Amniotic stem cell (primary cell): Measurements from ENCODE around the gene KCNQ2.

ENCODE experiments used
- DNase-seq: peaks from one replicate; lab custom pipeline; 2025; lab: John Stamatoyannopoulos, UW

The KCNQ2 gene

DNA sequence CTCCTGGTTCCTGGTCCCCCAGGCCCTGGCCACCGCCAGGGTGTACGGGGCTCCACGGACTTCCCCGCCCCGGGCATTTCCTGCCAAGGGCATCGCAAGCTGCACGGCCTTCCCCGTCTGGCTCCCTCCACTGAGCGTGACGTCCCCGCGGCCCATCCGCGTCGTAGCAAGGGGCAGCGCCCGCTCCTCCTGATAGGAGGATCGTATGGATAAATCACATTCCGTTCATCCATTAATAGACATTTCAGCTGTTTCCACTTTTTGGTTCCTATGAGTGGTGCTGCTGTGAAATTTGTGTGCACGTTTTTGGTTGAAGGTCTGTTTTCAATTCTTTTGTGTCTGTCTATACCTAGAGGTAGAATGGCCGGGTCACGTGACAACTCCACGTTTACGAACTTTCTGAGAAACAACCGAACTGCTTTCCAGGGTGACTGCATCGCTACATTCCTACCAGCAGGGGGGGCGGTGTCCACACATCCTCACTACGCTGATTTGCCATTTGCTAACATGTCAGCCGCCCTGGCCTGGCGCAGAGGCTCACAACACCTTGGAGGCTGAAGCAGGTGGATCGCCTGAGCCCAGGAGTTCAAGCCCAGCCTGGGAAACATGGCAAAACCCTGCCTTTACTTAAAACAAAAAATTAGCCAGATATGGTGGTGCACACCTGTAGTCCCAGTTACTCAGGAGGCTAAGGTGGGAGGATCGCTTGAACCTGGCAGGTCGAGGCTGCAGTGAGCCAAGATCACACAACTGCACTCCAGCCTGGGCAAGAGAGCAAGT, 37.7 kb downstream of the KCNQ2 start:
- DNase-seq: no peak

DNA sequence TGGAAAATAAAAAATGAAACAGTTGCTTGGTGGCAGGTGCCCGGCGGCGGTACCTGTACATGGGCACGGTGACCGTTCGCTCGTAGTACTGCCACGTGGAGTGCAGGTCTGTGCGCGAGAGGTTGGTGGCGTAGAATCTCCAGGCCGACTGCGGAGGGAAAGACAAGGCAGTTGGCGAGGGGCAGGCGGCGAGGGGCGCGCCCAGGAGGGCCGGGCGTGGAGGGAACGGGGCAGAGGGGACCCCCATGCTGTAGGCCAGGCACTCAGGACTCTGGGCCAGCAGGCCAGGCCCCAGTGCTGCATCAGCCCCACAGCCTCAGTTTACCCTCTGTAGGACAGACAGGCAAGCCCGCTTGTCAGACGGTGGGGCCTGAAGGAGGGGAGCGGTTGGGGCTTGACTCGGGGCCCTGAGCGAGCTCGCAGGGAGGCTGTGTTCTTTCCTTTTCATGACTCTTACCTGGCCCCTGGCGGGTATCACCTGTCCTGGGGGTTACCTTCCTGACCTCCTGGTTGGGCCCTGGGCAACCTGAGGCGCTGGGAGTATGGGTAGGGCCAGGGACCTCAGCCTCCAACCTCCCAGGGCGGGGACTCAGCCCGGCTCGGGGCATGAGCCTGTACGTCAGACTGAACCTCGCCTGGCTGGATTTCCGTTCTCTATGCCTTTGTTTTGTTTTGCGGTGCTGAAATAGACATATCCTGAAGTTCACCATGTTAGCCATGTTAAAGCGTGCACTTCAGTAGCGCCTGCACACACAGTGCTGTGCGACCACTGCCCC, 38.5 kb downstream of the KCNQ2 start:
- DNase-seq: no peak

DNA sequence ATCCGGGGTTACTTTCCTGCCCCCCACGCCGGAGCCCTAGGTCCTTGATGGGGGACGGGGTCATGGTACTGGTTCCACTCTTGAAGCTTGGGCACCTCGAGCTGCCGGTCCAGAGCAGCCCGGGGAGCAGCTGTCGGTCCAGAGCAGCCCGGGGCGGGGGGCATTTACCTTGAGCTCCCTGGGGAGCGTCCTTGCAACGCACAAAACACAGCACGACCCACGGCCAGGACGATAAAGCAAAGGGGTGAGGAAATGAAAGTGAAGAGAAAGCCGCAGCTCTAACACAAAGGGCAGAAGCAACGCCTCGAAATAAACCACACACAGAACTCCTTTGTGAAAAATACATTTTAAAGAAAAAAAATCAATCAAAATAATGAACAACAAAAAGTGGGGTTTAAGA, 39.1 kb downstream of the KCNQ2 start:
- DNase-seq: no peak

DNA sequence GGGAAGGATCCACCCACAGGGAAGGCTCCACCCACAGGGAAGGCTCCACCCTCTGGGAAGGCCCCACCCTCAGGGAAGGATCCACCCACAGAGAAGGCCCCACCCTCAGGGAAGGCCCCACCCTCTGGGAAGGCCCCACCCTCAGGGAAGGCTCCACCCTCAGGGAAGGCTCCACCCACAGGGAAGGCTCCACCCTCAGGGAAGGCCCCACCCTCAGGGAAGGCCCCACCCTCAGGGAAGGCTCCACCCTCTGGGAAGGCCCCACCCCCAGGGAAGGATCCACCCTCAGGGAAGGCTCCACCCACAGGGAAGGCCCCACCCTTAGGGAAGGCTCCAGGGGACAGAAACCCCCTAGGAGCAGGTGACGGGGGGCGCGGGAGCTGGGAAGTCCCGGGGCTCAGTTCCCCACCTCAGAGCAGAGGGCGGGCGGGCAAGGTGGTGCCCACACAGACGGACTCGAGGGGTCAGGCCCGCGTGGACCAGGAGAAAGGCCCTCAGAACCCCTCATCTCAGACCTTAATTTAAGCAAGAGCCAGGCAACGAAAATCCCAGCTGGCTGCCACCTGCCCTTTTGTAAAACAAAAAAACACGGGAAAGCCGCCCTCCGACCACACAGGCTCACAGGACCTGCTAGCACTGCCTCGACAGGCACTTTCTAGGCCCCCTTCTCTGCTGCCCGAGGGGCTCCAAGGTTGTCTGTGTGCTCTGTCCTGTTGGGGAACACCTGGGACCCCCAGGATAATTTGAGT, 39.7 kb downstream of the KCNQ2 start:
- DNase-seq: no peak

DNA sequence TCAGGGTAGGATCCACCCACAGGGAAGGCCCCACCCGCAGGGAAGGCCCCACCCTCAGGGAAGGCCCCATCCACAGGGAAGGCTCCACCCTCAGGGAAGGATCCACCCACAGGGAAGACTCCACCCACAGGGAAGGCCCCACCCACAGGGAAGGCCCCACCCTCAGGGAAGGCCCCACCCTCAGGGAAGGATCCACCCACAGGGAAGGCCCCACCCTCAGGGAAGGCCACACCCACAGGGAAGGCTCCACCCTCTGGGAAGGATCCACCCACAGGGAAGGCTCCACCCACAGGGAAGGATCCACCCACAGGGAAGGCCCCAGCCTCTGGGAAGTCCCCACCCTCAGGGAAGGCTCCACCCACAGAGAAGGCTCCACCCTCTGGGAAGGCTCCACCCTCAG, 40.5 kb downstream of the KCNQ2 start:
- no peak for DNase-seq

DNA sequence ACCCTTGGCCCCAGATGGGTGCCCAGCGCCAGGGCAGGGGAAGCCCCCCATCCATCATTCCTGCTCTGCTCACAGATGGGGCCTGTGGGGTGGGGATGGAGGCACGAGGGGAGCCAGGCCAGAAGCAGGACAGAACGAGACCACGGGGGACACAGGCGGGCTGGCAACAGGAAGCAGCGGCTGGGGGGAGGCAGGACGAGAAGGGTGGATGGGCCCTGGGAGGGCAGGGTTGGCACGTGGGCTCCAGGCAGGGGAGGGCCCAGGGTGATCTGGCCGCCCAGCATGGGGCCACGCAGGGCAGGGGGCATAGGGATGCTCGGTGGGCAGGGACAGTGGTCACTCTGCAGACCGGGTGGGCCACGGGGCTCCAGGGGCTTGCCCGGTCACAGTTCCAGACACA, 41.6 kb downstream of the KCNQ2 start:
- DNase-seq: no peak

DNA sequence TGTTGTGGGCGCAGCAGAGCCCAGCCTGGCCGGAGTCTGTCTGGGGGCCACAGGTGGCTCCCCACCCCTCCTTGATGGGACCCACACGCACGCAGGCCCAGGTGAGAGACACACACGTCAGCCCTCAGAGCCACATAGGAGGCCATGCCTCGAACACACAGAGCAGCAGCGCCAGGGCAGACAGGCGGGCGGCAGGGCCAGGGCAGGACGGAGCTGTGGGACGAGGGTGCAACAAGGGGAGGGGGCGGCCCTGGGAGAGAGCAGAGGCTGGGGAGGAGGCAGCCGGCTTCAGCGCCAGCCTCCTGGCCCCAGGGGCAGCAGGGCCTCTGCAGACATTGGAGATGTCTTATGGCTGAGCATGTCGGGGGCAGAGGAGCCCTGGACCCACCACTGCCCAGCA, 42.5 kb downstream of the KCNQ2 start:
- DNase-seq: no peak

DNA sequence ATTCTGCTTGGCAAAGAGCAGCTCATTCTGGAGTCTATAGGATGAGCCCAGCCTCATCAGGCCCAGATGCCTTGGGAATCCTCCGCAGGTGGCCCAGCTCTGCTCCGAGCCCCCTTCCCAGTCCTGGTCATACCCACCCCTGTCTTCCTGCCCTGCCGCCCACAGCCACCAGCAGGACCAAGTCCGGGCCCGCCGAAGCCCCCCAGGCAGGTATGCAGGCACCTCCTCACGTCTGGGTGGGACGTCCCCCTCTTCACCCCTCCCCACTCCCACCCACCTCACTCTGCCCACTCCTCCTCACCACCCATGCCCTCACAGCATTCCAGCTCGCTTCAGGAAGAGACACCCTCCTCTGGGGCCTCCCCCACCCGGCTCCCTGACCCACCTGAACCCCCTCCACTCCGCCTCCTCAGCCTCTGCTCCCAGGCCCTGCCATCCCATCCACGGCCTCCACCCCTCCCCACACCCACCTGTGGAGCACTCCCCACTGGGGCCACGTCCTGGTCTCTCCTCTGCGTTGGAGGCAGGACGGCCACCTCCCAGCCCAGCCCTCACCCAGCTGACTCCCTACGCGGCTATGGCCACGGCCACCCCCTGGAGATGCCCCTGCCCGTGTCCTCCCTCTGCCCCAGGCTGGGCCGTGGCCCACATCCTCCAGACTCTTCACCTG, 43.4 kb downstream of the KCNQ2 start:
- DNase-seq: no peak

DNA sequence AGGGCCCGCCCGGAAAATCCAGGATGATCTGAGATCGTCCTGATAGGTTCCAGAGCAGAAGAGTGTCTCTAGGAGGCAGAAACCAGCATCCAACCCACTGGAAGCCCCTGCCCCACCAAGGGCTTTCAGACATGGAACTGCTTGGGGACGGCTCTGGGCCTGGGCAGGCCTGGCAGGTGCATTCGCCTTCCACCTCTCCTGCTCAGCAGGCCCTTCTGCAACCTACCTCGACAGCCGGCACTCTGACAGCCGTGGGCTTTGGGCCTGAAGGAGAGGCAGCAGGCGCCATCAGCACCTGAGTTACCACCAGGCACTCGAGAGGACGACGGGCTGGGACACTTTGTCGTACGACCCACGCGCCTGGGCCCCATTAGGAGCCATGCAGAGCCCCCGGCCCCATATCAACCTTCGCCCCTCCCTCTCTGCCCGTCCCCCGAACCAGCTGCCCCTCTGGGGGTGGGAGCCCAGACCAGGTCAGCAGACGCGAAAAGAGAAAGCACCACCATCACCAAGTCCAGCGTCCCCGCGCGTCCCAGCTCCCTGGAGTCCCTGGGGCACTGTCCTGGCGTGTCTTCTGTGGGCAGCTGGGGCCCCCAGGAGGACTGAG, 44.6 kb downstream of the KCNQ2 start:
- DNase-seq: no peak

DNA sequence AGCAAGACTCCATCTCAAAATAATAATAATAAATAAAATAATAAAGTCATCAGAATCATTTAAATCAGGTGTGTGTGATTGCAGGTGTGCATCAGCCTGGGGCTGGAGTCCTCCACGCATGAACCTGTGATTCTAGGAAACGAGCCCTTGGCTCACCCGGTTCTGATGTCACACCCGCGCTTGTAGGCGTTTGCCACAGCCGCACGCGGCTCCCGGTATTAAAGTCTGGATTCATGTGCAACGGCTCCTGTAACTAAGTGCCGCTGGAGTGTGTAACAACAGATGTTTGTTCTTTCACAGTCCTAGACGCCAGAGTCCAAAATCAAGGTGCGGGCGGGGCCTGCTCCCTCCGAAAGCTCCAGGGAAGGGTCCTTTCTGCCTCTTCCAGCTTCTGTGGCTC, 45.2 kb downstream of the KCNQ2 start:
- DNase-seq: no peak

DNA sequence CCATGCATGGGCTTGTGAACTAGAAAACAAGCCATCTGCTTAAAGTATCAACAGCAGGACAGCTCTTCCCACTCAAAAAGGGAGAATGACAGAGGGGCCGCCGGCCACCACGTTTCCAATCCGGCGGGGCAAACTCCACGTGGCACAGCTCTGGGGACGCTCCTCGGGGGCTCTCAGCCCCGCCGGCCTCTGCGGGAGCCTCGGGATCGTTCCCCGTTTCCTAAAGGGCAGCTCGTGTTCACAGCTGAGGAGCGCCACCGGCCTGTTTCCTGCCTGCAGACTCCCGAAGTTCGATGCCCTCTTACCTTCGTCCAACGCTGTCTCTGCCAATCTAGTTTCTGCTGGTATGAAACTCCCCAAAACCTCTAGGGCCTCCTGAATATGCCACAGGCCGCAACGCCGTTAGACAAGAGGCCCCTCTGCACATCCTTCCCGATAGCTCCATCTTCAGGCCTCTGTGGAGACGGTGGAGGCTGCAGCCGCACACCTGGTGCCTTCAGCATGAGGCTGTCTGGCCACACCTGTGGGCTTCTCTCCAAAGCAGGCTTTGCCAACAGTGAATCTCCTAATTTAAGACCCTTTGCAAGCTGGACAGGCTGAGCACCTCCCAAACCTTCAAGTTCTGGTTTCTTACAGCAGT, 46.5 kb downstream of the KCNQ2 start:
- DNase-seq: no peak

DNA sequence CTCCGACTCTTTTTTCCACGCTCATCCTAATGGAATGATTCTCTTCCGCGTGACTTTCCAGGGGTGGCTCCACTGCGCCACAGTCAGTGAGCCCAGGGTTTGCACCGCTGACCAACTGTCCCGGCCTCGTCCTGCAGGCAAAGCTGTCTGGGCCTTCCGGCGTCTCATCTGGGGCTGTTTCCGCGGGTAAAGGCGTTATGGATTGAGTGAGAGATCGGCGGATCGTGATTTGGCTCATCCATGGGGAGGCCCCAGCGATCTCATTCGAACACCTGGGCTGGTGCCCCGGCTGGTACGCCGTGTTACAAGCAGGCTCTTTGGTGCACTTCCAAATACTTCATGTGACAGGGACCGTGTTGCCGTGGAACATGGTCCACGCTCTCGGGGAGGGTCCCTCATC, 47.8 kb downstream of the KCNQ2 start:
- DNase-seq: no peak

DNA sequence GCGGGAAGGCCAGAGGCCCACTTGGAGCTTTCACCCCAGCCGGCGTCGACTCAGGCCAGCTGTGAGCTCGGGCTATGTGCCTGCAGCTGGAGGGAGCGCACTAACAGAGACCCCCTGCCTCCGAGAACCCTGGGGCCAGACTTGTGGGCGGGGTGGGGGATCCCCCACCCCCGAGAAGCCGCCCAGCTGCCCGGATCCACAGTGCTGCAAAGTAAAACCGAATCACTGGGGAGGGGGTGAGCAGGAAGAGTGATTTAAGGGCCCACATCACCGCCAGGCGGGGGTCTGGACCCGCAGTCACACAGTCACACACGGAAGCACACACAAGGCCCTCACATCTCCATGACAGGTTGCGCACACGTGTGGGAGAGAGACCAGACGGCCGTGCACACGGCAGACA, 48.7 kb downstream of the KCNQ2 start:
- DNase-seq: no peak

DNA sequence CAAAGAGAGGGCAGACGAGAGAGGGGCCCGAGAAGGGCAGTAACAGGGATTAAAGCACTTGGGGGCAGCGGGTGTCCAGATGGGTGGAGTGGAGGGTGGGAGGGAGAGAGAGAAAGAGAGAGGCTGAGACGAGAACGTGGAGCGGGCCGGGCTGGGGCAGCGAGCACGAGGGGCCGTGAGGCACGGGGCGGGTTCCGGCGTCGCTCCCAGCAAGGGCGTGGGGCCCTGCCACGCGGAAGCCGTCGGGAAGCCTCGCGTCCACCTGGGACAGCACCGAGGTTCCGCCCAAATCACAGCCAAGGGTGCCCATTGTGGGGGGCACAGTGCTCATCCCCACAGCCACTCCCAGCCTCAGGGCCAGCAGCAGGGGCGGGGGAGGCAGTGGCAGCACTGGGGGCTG, 49.8 kb downstream of the KCNQ2 start:
- no peak for DNase-seq

DNA sequence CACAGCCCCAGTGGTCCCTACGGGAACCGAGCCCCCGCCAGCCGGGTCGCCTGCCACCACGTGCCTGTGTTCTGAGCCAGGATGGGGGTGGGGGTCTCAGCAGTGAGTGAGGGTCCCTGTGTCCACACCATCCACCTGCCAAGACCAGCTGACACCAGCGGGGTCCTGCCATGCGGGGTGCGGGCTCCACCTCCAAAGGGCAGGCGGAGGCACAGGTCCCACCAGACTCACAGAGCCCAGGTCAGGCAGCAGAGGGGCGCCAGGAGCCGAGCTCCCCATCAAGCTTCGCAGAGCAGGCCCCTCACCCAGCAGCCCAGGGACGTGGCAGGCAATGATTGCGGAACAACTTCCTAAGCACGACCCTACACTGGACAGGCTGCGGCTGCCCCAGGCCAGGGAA, 50.5 kb downstream of the KCNQ2 start:
- DNase-seq: no peak

DNA sequence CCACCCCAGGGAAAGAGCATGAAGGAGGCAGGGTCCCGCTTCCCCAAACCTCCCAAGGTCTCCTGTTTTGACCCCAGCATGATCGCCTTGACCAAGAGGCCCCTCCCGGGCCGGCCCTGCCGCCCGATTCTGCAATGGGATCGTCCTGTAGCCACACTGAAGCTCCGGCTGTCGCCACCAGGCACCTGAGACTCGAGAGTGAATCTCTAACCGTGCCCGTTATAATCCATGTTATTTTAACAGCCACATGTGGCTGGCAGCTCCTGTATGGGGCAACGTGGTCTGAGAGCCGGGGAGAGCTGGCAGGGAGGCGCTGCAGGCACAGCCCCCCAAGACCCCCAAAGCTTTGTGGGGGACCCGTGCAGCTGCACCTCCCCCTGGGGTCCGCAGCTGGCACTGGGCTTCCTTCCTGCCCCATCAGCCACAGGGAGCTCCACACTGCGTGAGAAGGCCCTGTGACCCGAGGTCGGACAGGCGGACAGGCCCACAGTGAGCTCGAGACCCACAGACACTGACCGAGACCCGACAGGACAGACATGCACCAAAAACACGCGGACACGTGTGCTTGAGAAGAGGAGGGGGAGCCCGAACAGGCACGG, 51.3 kb downstream of the KCNQ2 start:
- no peak for DNase-seq

DNA sequence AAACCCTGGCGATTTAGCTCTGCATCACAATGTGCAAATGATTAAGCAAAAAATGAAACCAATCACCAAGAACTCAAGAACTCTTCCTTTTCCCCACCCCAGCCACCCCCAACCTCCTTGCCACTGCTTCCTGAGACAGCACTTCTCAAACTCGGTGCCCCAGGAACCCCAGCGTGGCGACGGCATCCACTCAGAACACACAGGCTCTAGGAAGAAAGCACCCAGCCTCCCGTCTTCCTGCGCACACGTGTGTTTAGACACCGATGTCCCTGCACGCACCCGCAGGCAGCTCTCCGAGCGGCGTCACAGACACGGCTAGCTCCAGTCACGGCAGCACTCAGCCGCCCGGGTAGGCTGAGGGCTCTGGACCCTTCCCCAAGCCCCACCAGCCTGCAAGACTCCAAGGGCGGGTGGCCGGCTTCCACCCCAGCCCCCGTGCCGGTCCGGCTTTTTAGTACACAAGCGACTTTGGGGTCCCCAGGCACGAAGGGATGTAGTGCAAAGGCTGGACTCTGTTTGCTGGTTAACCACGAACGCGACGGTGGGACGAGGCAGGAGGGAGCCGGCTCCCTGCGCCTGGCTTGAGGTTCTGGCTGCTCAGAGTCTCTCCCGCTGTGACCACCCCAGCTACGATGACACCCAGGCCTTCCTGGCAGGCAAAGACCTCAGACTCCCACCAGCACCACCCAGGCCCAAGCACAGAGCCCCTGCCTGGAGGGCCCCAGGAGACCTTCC, 51.9 kb downstream of the KCNQ2 start:
- DNase-seq: no peak

DNA sequence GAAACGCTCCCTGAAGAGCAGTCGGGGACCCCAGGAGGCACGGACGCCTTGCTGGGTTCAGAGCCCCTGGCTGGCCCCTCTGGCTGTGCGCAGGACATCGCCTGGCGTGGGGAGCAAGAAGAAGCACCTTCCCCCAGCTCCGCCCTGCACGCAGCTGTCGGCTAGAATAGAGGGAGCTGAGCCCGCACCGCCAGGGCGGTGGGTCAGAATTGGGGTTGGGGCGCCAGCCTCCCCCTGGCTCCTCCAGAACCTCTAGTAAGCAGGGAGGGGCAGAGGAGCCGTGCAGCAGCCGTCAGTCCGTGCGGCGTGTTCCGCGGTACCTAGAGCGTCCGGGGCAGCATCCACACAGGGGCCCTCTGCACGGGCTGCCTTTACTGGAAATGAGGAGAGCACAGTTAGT, 53.2 kb downstream of the KCNQ2 start:
- DNase-seq: no peak

DNA sequence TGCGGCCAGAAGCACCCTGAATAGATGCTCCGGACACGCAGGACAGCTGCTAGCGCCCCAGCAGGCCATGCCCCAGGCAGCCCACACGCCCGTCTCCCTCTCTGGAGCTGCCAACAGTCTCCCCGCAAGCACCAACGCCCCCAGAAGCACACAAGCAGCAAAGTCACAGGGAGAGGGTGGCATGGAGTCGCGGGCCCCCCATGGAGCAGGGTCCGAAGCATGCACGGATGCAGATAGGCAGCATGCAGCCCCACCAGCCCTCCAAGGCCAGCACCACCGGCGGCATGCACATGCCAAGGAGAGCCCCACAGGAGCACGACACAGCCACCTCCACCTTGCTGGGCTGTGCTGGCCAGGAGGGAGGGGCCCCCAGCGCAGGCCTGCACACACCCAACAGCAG, 53.8 kb downstream of the KCNQ2 start:
- no peak for DNase-seq

DNA sequence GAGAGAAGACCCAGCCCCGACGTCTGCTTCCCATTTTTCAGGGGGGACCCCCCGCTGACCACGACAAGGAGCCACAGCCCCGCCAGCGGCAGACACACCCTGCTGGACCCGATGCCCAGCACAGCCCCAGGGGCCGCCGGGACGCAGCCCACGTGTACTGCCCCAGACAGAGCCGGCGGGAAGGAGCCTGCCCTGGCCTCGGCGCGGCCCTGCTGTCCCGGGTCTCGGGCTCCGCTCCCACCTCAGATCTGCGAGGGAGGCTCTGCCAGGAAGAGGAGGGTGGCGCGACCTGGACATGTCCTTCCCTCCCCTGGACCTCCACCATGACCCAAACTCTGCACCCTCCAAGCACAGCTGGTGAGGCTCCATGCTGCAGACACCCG, 54.7 kb downstream of the KCNQ2 start:
- DNase-seq: no peak
